NAMALWA (cell line): ENCODE results near the gene SHC4.
"Not testable (repeated sequence)": the region's sequence is repeated elsewhere in the genome, so short reads cannot be mapped to it uniquely, and the experiment has no call there.

ENCODE experiments used
- DNase-seq: peaks from one replicate; pipeline ENCODE4 v3.0.0-alpha.2; 2015; ENCODE audit warnings: low spot score

The SHC4 gene

DNA sequence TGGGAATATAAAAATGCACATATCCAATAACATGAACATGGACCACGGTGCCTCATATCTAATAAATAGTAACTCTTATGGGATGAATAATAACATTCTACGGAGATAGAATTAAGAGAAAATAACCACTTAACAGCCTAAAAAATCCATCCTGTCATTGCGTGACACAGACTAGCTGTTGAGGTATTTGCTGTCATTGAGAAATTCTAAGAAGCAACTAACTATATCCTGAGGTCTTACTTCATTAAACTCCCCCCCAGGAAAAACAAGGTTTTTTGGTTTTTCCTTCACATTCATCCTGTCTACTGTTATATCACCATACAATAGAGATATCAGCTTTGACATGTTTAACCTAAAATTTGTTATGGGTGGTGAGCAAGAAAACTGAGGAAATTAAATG lies 167.2 kb downstream of the SHC4 start:
- DNase-seq, result no peak

DNA sequence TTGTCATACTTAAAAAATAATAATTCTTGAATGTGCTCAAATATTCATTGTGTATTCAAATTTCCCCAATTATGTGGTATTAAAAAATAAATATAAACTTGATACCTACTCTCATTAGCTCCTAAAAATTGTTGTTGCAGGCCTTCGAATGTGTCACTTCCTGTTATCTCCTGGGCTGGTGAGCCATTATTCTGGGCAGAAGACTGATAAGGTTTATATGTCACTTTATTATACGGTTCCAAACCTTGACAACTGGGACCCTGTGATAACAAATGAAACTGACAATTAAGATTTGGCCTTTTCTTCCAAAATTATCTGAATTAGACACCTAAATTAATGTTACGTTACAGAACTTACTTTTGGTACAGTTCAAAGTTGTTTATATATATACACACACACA lies 167.8 kb downstream of the SHC4 start:
- DNase-seq, result no peak

DNA sequence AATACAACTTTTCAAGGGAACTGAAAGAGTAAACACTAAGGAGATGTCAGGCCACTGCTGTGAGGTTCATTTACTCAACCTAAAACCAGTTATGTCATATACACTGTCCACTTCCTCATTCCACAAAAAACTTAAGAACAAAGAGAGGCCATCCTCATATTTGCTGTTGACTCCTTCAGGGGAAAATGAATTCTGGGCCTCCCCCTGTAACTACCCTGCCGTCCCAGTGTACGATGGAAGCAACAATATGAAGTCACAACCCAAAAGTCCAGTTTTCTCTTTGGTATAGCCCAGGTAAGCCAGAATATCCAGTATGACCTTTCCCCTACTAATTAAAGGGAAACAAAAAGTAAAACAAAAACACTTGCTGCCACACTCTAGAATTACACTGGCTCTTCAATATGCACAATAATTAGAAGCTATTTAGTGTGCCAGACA lies 169.0 kb downstream of the SHC4 start:
- no peak for DNase-seq

DNA sequence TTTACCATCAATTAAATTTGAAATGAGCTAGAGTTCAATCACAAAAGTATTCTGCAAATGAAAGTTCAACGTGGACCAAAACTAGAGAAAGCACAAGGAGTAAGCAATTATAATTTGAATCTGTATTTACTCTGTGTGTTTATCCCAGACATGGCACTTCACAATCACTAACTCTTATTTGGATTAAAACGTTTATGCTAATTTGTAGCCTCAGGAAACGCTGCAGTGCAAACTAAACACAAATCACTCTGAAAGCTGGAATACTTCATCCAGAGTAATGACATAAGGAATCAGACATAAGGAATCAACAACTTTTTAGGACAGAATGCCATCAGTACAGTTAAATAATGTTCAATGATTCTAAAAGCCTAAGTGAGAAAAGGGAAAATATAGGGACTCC lies 171.3 kb downstream of the SHC4 start:
- no peak for DNase-seq

DNA sequence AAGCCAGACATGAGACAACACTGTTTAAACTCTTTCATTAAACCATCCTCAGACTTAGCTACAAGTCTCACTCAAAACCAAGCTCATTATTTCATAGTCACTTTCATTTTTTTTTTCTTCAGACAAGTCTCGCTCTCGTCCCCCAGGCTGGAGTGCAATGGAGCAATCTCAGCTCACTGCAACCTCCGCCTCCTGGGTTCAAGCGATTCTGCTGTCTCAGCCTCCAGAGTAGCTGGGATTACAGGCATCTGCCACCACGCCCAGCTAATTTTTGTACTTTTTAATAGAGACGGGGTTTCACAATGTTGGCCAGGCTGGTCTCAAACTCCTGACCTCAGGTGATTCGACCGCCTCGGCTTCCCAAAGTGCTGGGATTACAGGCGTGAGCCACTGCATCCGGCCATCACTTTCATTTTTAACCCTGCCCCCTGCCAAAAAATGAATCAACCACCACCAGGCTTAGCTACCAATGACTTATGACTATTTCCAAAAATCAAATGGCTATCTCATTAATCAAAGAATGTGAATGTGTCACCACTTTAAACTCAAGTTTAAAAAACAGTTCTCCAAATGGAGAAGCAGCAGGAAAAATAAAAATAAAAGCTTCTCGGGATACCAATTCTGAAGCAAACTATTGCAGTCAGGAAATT lies 173.1 kb downstream of the SHC4 start:
- DNase-seq, result not testable (repeated sequence)

DNA sequence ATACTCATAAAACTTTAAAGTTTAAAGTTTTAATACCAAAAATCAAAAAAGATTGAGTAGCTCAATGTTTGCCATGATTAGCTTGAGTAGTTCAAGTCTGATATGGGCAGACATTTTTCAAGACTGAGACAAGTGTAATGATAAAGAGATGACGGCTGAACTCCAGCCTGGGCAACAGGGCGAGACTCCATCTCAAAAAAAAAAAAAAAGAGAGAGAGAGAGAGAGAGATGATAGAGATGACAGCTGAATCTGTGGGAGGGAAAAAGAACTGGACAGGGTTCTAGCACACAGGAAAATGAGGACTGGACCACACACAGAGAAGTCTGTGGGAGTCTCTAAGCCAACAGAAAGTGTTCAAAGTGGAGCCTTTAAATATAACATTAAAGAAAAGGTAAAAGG lies 178.0 kb downstream of the SHC4 start:
- no peak for DNase-seq

DNA sequence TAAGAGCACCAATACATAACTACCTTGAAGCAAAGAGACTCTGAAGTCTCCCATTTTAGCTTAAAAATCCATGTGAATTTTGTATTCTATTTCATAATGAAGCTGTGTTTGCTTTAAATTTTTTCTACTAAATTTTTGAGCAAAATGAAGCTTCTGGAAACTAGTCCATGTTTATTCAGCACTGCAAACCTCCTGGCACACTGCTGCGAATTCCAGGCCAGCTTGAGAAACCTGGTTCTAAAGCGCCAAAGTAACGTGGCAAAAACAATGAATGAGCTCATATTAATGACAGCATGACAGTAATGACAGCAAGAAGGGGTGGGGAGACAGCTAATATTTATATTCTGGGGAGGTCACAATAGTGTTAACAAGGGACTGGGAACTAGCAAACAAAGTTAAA lies 178.5 kb downstream of the SHC4 start:
- DNase-seq, result no peak

DNA sequence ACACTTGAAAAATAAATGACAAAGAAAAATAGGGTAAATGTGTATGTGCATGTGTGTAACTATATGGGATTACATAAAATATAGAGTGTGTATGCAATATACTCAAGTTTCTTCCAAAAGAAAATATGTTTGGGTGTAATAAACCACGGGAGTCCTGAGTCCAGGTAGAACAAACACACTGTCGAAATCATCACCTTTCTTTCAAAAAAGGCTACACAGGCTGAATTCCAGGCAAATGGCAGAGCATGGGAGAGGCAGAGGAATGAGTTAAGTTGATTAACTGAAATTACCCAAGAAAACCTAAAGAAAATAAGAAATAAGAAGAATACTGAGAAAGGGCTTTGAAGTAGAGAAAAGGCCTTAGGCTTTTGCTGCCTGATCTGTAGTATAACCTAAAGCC lies 179.0 kb downstream of the SHC4 start:
- no peak for DNase-seq

DNA sequence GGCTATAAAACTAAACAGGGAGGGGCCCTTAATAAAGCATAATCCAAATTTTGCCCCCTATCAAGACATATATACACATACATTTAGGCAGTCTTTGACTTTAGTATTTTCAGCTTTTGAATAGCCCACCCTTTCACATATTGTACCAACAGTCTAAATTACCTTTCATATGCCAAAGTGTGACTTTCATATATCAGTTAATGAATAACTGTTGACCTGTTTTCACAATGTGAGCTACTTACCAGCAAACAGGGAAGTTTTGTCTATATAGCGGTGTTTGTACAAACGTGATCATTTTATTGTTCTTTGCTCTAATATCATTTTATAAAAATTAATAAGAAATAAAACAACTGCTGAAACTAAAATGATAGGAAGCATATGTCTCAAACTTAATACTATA lies 180.8 kb downstream of the SHC4 start:
- no peak for DNase-seq

DNA sequence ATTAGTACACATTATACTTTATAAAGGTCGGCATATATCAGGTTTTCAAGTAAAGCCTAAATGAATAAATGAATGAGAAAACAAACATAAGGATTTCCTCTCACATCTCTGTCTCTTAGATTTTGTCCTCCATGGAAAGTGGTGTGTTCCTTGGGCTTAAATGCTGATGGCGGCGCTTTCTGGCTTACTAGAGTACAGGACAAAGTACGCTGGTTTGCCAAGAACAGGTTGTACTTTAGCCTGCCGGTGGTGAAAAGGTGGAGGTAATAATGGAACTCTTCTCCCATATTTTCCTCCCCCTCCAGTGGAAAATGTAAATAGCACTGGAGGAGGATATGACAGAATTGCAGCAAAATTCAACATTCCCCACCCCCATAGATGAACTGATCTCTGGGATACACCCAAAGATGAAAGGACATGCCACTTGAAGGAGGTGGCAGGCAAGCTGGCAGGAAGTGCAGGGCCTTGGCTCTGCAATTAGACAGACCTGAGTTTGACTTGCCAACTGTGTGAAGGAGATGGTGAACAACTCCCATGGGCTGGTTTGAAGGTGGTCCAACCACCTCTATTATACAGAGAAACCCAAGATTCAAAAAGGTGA lies 182.1 kb downstream of the SHC4 start:
- DNase-seq, result no peak

DNA sequence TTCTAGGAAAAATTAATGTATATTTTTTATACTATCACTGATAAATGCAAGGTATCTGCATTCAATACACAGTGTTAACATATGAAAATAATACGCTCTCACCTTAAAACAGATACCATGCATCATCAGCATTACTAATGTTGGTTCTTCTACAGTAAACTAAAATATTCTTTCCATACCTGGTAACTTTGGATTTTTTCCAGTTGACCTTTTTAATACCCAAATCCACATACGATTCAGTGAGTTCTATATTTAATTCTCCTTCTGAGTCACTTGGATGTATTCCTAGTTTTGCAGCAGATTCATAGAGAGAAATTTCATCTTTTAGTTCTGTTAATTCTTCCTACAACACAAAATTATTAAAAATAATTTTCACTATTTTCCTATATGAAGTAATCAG lies 182.7 kb downstream of the SHC4 start:
- DNase-seq, result no peak

DNA sequence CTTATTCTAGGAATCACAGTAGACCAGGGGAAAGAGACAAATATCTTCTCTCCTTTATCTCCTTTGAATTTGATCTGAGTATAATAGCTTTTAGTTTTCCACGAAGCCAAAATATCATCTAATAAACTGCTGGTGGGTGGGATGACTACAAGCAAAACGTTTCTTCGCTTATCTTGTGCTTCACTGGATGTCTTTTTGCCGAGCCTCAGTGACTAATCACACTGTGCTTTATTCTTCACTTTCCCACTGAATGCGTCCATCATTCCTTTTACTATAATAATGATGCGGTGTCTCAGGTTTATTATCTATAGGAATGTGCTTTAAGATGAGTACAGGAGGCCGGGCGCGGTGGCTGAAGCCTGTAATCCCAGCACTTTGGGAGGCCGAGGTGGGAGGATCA lies 185.4 kb downstream of the SHC4 start:
- DNase-seq, result no peak

DNA sequence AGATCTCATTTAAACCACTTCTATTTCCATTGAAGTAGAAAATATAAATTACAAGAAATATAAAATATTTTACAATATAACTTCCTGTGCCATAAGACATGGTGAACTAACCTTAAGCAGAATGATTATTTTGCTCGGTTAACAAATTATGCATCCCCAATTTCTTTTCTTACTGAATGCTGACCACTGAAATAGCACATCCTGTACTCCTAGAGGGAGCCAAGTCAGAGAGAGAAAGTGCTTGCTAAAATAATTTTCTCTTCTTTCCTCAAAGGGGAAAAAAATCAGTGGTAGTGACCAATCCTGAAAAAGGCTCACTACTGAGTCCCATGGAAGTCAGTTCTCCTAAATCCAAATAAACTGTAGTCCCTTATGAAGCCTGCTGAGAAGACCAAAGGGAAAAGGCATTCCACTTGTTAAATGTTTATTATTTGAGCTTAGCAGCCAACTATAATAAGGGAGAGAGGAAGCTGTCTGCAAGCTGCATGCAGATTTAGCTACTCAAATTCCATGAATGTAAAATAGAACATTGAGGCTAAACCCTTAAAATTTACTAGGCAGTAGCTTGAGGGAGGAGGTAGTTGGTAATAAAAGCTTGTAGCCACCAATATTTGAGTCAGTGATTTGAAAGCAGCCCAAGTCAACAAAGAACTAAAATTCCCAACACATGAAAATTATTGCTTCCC lies 185.9 kb downstream of the SHC4 start:
- no peak for DNase-seq

DNA sequence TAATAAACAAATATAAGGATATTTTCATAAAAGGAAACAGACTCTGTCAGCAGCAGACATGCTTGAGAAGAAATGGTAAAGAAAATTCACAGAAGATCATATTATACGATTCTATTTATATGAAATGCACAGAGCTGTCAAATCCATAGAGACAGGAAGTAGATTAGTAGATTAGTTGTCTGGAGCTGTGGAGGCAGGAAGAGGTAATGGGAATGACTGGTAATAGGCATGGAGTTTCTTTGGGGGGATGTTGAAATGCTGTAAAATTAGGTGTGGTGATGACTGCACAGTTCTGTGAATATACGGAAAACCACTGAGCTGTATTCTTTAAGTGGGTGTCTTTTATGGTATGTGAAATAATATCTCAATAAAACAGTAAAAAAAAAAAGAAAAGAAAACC lies 188.2 kb downstream of the SHC4 start:
- DNase-seq, result no peak

DNA sequence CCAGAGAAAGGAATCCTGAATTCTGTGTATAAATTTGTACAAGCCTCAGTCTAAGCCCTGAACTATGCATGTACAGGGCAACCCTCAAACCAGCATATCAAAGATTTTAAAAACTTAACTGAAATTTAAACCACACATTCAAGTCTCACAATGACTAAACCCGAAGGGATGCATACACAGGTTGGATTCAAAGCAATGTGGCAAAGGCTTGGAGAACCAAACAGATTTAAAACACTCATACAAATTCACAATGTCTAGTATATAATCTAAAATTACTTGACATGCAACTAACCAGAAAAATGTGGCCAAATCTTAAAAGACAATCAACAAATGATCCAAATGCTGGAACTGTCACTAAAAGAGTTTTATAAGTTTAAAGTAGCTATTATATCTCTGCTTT lies 189.2 kb downstream of the SHC4 start:
- no peak for DNase-seq
